GM18526 (cell line): ENCODE results near the gene S100A6.

Experiments
- POLR2A ChIP-seq: IDR thresholded peaks from 3 replicates; pipeline ENCODE4 v1.6.1; 2011; ENCODE audit not compliant: insufficient read length; ENCODE audit errors: extremely low read depth

S100A6 gene

DNA sequence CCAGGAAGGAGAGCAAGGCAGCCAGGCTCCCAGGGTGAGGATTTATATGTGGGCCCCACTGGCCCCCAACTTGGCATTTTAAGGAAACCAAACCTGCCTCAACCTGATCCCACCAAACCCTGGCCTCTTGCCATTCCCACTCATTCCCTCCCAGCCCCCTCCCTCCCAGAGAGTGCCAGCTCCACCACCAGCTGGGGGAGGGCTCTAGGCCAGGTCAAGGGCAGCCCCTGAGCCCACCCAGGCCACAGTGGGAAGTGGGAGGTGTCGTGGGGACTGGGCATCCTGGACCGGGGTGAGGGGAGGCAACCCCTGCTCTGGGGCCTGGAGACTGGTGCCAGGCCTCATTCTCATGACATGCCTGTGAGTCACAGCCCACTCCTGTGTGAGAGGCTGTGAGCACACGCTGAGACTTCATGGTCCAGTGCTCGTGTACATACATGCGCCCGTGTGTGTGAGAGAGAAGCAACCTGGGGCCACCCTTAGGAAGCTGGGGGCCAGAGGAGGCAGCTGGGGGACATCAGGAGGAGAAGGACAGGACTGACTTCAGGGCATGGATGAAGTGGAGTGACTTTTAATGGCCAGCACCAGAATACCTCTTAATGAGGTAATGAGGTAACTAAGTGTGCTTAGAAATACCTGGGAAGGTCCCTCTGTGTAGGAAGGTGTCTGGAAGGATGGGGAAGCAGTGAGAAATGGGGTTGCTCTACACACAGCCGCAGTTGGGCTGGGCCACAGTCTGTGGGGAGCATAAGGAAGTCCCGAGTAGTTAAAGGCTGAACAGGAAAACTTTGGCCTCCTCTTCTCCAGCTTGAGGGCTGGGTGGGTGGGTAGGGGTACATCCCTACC lies 30.0 kb upstream of the S100A6 start, which contains the start of gene S100A2:
TSS of gene S100A2 (minus strand) at position 316 of the 846 bp plus-strand sequence. CDS start 1,967 bp downstream, outside the sequence.
- TF ChIP-seq POLR2A, result no peak

DNA sequence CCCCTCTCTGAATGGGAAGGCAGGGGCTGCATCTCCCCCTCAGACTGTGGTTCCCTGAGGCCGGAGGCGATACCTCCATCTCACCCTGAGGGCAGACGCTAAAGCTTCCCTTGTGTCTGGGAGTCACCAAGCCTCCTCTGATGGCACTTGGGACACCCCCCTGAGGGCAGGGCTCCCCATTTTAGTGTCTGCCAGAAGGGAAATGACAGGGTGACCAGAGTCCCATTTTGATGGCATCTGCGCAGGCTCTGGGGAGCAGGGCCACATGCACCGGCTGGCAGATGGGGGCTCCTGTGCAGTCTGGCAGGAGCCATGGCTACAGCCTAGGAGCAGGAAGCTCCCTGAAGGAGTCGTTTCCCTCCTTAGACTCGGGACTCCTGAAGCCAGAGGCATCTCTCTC lies 28.2 kb upstream of the S100A6 start:
- TF ChIP-seq POLR2A, result no peak

GRCh38 chr1:153563483-153563901 lies 27.7 kb upstream of the S100A6 start:
- no peak for TF ChIP-seq POLR2A

DNA sequence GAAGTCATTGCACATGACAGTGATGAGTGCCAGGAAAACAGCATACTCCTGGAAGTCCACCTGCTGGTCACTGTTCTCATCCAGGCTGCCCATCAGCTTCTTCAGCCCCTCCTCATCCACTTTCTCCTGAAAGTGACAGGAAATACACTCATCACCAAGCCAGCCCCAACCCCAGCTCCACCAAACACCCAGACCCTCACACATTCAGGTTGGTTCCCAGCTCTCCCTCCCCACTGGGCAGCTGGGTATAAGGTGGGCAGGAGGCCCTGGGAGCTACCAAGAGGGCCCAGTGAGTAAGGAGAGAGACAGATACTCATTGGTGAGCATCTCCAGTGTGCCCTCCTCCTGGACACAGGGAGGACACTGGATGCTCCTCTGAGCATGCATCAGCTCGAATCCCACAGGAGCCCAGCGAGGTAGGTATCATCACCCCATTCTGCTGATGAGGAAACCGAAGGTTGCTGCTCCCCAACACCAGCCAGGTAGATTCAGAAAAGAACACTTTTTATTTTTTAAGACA lies 25.7 kb upstream of the S100A6 start:
- TF ChIP-seq POLR2A, result no peak

- TF ChIP-seq POLR2A, result no peak
Observed at GRCh38 chr1:153560771-153561465, 25.1 kb upstream of the S100A6 start.

DNA sequence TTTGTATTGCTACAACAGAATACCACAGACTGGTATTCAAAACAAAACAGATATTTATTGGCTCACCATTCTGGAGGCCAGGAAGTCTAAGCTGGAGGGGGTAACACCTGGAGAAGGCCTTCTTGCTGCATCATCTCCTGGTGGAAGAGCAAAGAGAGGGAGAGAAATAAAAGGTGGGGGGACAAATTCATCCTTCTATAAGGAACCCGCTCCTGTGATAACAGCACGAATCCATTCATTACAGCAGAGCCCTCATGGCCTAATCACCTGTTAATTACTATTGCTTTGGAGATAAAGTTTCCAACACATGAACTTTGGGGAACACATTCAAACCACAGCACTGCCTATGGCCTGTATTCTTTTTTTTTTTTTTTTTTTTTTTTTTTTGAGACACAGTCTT lies 24.4 kb upstream of the S100A6 start:
- no peak for TF ChIP-seq POLR2A

DNA sequence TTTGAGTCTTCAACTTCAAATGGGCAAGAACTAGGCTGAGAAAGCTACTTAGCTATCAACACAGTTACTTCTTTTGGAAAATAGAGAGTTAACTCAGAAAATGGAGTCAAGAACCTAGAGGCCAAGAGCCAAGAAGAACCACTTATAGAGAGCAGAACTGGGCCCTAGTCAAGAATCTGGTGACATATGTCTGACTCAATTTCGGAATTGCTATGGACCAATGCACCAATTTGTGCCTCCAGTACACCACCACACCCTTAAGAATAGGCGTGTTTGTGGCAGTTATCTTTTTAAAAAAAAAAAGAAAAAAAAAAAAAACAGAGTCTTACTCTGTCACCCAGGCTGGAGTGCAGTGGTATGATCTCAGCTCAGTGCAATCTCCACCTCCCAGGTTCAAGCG lies 22.1 kb upstream of the S100A6 start:
- TF ChIP-seq POLR2A, result no peak

GRCh38 chr1:153556348-153556747 lies 20.6 kb upstream of the S100A6 start:
- TF ChIP-seq POLR2A, result no peak

- TF ChIP-seq POLR2A, result no peak
Observed at GRCh38 chr1:153553830-153554541, 18.2 kb upstream of the S100A6 start.

GRCh38 chr1:153553096-153553495 lies 17.3 kb upstream of the S100A6 start:
- TF ChIP-seq POLR2A, result no peak

DNA sequence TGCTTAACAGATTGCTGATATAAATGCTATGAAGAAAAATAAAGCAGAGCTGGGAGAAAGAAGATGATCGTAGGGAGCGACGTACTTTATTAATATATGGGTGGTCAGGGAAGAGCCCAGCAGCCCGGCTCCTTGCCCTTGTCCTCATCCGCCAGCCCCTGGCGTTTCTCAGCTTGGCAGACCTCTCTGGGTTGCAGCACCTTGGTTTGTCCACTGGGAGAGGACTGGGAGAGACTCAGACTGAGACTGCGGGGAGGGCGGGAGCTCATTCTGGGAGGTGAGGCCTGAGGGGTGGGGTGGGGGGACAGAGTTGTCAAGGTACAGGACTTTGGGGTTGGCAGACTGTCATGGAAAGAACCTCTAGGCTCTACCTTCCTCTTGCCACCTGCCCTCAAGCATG lies 16.5 kb upstream of the S100A6 start:
- TF ChIP-seq POLR2A, result no peak

GRCh38 chr1:153550827-153551500 lies 15.2 kb upstream of the S100A6 start:
- no peak for TF ChIP-seq POLR2A

DNA sequence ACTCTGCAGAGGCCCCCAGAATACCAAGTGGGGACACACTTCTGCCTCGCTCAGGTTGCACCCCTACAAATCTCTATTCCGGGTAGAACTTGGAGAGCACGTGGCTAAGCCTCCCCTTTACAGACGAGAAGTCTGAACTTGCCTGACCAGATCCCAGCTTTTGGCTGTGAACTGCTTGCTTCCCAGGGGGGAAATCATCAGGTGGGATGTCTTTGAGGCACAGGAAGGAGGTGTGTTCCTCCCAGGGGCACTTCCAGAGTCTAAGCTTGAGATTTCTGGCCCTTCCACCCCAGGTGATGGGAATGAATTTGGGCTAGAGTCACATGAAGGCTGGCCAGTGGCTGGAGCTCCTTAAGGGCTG lies 14.6 kb upstream of the S100A6 start:
- TF ChIP-seq POLR2A, result no peak

DNA sequence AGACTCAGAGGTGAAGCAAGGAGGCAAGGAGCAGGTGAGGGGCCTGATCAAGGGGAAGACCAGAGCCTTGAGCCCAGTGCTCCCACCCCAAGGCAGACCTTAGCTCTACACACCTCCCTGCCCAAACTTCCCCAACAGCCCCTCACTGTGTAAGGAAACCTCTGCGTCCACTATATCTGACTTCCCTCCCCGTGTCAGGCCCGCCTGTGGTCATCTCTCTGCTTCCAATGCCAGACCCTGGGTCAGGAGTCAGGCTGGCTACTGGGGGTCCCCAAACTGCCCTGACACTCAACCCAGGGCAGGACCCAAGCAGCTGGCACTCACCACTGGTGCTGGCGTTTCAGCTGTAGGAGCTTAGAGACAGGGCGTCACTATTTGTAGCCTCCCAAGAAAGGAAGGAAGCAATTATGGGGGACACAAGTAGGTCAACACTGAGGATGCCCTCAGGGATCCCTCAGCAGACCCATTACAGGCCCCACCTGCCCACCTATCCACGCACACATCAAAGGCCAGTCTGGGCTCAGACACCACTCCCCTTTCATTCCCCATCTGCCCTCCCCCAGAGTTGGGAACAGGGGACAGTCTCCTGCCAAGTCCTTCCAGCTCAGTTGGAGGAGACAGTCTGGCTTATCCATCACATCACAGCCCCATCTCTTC lies 14.1 kb upstream of the S100A6 start:
- TF ChIP-seq POLR2A, result no peak
